ENCODE data around the gene CADM2. TPM values are rescaled to one million over a fixed set of nuclear protein-coding genes. Genes with fewer than 3 reads are reported as not detected.

CADM2 gene
- total and polyA plus RNA-seq, 2 experiments from 2014 or later = 13.3 to 47.5 TPM

DNA sequence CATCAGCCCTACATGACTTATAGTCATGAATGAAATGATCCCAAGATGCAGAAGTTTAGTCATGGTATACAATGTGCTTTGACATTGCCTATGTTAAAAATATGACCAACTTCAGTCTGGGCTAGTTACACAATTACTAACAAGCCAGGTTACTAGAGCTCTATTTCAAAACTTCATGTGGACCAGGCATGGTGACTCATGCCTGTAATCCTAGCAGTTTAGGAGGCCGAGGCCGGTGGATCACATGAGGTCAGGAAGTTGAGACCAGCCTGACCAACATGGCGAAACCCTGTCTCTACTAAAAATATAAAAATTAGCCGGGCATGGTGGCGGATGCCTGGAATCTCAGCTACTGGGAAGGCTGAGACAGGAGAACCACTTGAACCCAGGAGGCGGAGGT, 613.0 kb downstream of the CADM2 start (continued):
- TF ChIP-seq, protein P1, sequence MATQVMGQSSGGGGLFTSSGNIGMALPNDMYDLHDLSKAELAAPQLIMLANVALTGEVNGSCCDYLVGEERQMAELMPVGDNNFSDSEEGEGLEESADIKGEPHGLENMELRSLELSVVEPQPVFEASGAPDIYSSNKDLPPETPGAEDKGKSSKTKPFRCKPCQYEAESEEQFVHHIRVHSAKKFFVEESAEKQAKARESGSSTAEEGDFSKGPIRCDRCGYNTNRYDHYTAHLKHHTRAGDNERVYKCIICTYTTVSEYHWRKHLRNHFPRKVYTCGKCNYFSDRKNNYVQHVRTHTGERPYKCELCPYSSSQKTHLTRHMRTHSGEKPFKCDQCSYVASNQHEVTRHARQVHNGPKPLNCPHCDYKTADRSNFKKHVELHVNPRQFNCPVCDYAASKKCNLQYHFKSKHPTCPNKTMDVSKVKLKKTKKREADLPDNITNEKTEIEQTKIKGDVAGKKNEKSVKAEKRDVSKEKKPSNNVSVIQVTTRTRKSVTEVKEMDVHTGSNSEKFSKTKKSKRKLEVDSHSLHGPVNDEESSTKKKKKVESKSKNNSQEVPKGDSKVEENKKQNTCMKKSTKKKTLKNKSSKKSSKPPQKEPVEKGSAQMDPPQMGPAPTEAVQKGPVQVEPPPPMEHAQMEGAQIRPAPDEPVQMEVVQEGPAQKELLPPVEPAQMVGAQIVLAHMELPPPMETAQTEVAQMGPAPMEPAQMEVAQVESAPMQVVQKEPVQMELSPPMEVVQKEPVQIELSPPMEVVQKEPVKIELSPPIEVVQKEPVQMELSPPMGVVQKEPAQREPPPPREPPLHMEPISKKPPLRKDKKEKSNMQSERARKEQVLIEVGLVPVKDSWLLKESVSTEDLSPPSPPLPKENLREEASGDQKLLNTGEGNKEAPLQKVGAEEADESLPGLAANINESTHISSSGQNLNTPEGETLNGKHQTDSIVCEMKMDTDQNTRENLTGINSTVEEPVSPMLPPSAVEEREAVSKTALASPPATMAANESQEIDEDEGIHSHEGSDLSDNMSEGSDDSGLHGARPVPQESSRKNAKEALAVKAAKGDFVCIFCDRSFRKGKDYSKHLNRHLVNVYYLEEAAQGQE (IDR thresholded peaks at IDR 0.05; ENCODE audit: unreplicated experiment) = no peak

DNA sequence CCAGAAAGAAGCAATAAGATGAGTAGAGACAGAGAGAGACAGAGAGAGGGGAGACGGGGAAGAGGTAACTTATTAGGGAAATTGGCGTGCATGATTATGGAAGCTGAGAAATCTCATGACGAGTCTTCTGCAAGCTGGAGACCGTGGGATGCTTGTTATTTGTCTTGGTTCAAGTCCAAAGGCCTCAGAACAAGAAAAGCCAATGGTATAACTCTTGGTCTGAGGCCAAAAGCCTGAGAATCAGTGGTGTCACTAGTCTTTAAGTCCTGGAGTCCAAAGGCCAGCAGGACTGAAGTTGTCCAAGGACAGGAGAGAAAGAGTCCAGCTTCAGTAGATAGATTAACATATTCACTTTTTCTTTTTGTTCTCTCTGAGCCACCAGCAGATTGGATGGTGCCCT, 613.6 kb downstream of the CADM2 start:
- TF ChIP-seq NANOG (IDR thresholded peaks at IDR 0.05; ENCODE audit: borderline replicate concordance) = no peak
- TF ChIP-seq, protein P1 (IDR thresholded peaks at IDR 0.05; ENCODE audit: unreplicated experiment) = no peak
- TF ChIP-seq ZNF114 (CRISPR knock-in tag; IDR thresholded peaks at IDR 0.05) = no peak
- TF ChIP-seq EZH2 (IDR thresholded peaks at IDR 0.05; ENCODE audit: low read depth, unreplicated experiment) = no peak
- no peak for TF ChIP-seq EZH2phosphoT487 (IDR thresholded peaks at IDR 0.05; ENCODE audit: unreplicated experiment)
- TF ChIP-seq ZNF331 (CRISPR knock-in tag; IDR thresholded peaks at IDR 0.05; ENCODE audit: low read depth) = no peak
- no peak for TF ChIP-seq CREB1 (CRISPR knock-in tag; IDR thresholded peaks at IDR 0.05; ENCODE audit: low read depth)
- no peak for TF ChIP-seq POLR2AphosphoS5 (IDR thresholded peaks at IDR 0.05; ENCODE audit: low read depth)
- no peak overlapping the region for H3K4me3 Mint-ChIP-seq
- no peaks in the 10 kb centered on the region for H3F3A ChIP-seq (replicated peaks; ENCODE audit: low read depth)

More for the DNA sequence above, 613.6 kb downstream of the CADM2 start:
- no peak overlapping the region for H3K27ac ChIP-seq (ENCODE audit: low read depth)
- Mint-ChIP-seq H3K27me3 (ENCODE audit: insufficient read depth, low read depth, poor library complexity) (no peaks in the 10 kb centered on the region), H3K9me3 (no peaks in the 10 kb centered on the region; the same call in 2 of the 3 replicates), H3K36me3 (ENCODE audit: low read depth) (no peaks in the 10 kb centered on the region), H3K4me1 (peaks cover 6% of the 10 kb centered on the region; the same call in 2 of the 3 replicates), H3K27ac (no peak overlapping the region)
- no peaks in the 10 kb centered on the region for H4K20me1 ChIP-seq (replicated peaks; ENCODE audit: insufficient read depth)
- no peak overlapping the region for H2AFZ ChIP-seq
- H3K27me3 ChIP-seq (ENCODE audit: insufficient read depth) = no peaks in the 10 kb centered on the region
- no peak overlapping the region for H3K4me2 ChIP-seq
- no peak overlapping the region for H3K4me3 ChIP-seq
- H3K79me2 ChIP-seq (replicated peaks; ENCODE audit: insufficient read depth) = no peaks in the 10 kb centered on the region
- H3K4me1 ChIP-seq (ENCODE audit: insufficient read depth) = no peaks in the 10 kb centered on the region
- DNase-seq (ENCODE audit: low spot score) = no peak
- H3K36me3 ChIP-seq (ENCODE audit: insufficient read depth) = no peaks in the 10 kb centered on the region
- no peaks in the 10 kb centered on the region for H3K9me2 ChIP-seq (ENCODE audit: insufficient read depth)
- no peak for ATAC-seq
